ENCODE data around the gene RNPC3. TPM values are rescaled to one million over a fixed set of nuclear protein-coding genes. Genes with fewer than 3 reads are reported as not detected.

RNPC3 gene
- total and polyA plus RNA-seq, 2 of the 8 experiments (the other 6 are each of a cell fraction or from before 2014, with no cell fraction given), result 10.9 to 12.8 TPM

DNA sequence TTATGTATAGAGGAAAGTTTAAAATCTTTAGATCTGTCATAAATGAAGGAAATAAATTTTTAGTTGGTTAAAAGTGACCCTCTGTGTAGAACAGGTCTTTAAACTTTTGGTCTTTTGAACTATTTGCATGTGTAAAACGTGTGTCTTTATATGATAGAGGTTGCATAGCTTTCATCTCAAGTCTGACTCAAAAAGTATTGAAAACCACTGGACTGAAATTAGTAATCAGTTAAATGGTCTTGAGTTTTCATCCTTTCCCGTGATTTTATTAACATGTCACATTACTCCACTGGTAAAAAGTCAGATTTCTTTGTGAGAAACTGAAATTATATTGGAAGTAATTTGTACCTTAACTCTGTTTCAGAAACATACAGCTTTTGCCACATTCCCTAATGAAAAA, 1.8 kb downstream of the RNPC3 start (continued):
- no peak for TF ChIP-seq FOSL1 (IDR thresholded peaks at IDR 0.05; ENCODE audit: insufficient read depth, low read depth, low read length)
- no peak for TF ChIP-seq RFX5 (IDR thresholded peaks at IDR 0.05; ENCODE audit: borderline replicate concordance, low read depth, low read length)
- no peak for TF ChIP-seq TEAD4 (IDR thresholded peaks at IDR 0.05; ENCODE audit: low read depth, low read length)

Data from H1 (cell line).